WTC11 (cell line): ENCODE results near the gene NLRP4. TPM values are rescaled to one million over a fixed set of nuclear protein-coding genes. Genes with fewer than 3 reads are reported as not detected.

Source experiments
- ATAC-seq: fragments of 200-7000 bp; cut with Tn5 transposase; 2 replicates; pipeline ENCODE4 v1.10.0; 2021; ENCODE audit warnings: mild to moderate bottlenecking, moderate library complexity
- CTCF ChIA-PET: fragments of 300-600 bp; sonication (Branson Sonifier 250); formaldehyde crosslinking; loops from one replicate; lab custom pipeline; 2021; ENCODE audit warnings: antibody characterized with exemption; lab: Charles Lee
- POLR2A ChIA-PET: fragments of 350-600 bp; sonication (Branson Sonifier 250); formaldehyde crosslinking; loops from one replicate; lab custom pipeline; 2021; ENCODE audit warnings: antibody characterized with exemption; lab: Charles Lee
- DNase-seq: peaks from one replicate; pipeline ENCODE4 v3.0.0; 2021; ENCODE audit warnings: low spot score
- H3K27ac Mint-ChIP-seq: 2 replicates; pipeline ENCODE4 v1.8.0; 2021; ENCODE audit warnings: mixed read lengths
- H3K27me3 Mint-ChIP-seq: 2 replicates; pipeline ENCODE4 v1.8.0; 2021; ENCODE audit warnings: low read depth, mild to moderate bottlenecking, moderate library complexity, mixed read lengths
- H3K36me3 Mint-ChIP-seq: 2 replicates; pipeline ENCODE4 v1.8.0; 2021; ENCODE audit warnings: mixed read lengths
- H3K4me1 Mint-ChIP-seq: 2 replicates; pipeline ENCODE4 v1.8.0; 2022; ENCODE audit warnings: mixed read lengths
- H3K4me3 Mint-ChIP-seq: 2 replicates; pipeline ENCODE4 v1.8.0; 2021; ENCODE audit warnings: mild to moderate bottlenecking, moderate library complexity, mixed read lengths
- H3K9me3 Mint-ChIP-seq: 2 replicates; pipeline ENCODE4 v1.8.0; 2021; ENCODE audit warnings: mixed read lengths
- ATF6 ChIP-seq: sonication (generic); formaldehyde crosslinking; IDR thresholded peaks from 2 replicates; pipeline ENCODE4 v1.8.1; 2023; ENCODE audit warnings: mild to moderate bottlenecking, missing genetic modification reagents
- CREM ChIP-seq: sonication (generic); formaldehyde crosslinking; IDR thresholded peaks from 2 replicates; pipeline ENCODE4 v1.8.1; 2022; ENCODE audit warnings: mild to moderate bottlenecking, missing genetic modification reagents, moderate library complexity
- E2F1 ChIP-seq: sonication (generic); formaldehyde crosslinking; IDR thresholded peaks from 2 replicates; pipeline ENCODE4 v1.8.0; 2022; ENCODE audit warnings: mild to moderate bottlenecking, missing genetic modification reagents
- E2F5 ChIP-seq: sonication (generic); formaldehyde crosslinking; IDR thresholded peaks from 2 replicates; pipeline ENCODE4 v1.8.1; 2022; ENCODE audit warnings: mild to moderate bottlenecking, moderate library complexity, missing genetic modification reagents
- ESRRA ChIP-seq: sonication (generic); formaldehyde crosslinking; IDR thresholded peaks from 2 replicates; pipeline ENCODE4 v1.8.1; 2022; ENCODE audit warnings: mild to moderate bottlenecking, missing genetic modification reagents, borderline replicate concordance
- ETV6 ChIP-seq: sonication (generic); formaldehyde crosslinking; IDR thresholded peaks from 2 replicates; pipeline ENCODE4 v1.8.1; 2022; ENCODE audit warnings: mild to moderate bottlenecking, missing genetic modification reagents
- FOXK1 ChIP-seq: sonication (generic); formaldehyde crosslinking; IDR thresholded peaks from 2 replicates; pipeline ENCODE4 v1.8.0; 2022; ENCODE audit warnings: mild to moderate bottlenecking, moderate library complexity, missing genetic modification reagents
- FOXP4 ChIP-seq: sonication (generic); formaldehyde crosslinking; IDR thresholded peaks from 2 replicates; pipeline ENCODE4 v1.8.0; 2022; ENCODE audit warnings: mild to moderate bottlenecking, missing genetic modification reagents
- GABPB1 ChIP-seq: sonication (generic); formaldehyde crosslinking; IDR thresholded peaks from 2 replicates; pipeline ENCODE4 v1.8.1; 2023; ENCODE audit warnings: mild to moderate bottlenecking, missing genetic modification reagents
- HMGXB4 ChIP-seq: sonication (generic); formaldehyde crosslinking; IDR thresholded peaks from 2 replicates; pipeline ENCODE4 v1.8.1; 2023; ENCODE audit warnings: mild to moderate bottlenecking, moderate library complexity, missing genetic modification reagents
- JUN ChIP-seq: sonication (generic); formaldehyde crosslinking; IDR thresholded peaks from 2 replicates; pipeline ENCODE4 v1.8.0; 2023; ENCODE audit warnings: mild to moderate bottlenecking, missing genetic modification reagents
- KAT7 ChIP-seq: sonication (generic); formaldehyde crosslinking; IDR thresholded peaks from 2 replicates; pipeline ENCODE4 v1.8.1; 2023; ENCODE audit warnings: missing genetic modification reagents, mild to moderate bottlenecking, borderline replicate concordance
- MLX ChIP-seq: sonication (generic); formaldehyde crosslinking; IDR thresholded peaks from 2 replicates; pipeline ENCODE4 v1.8.1; 2023; ENCODE audit warnings: mild to moderate bottlenecking, missing genetic modification reagents, moderate library complexity
- NFATC4 ChIP-seq: fragments of 250-450 bp; sonication (Bioruptor Pico); IDR thresholded peaks from 2 replicates; pipeline ENCODE4 v1.9.0; 2021; ENCODE audit warnings: mild to moderate bottlenecking
- NFE2L1 ChIP-seq: sonication (generic); formaldehyde crosslinking; IDR thresholded peaks from 2 replicates; pipeline ENCODE4 v1.8.1; 2023; ENCODE audit warnings: missing genetic modification reagents
- NR1H2 ChIP-seq: sonication (generic); formaldehyde crosslinking; IDR thresholded peaks from 2 replicates; pipeline ENCODE4 v1.9.0; 2021; ENCODE audit warnings: mild to moderate bottlenecking, moderate library complexity, missing genetic modification reagents
- NR3C1 ChIP-seq: sonication (generic); formaldehyde crosslinking; conservative IDR thresholded peaks from 2 replicates; pipeline ENCODE4 v1.8.1; 2023; ENCODE audit warnings: low read depth, mild to moderate bottlenecking, missing genetic modification reagents
- OVOL2 ChIP-seq: fragments of 250-450 bp; sonication (Bioruptor Pico); IDR thresholded peaks from 2 replicates; pipeline ENCODE4 v1.9.0; 2021; ENCODE audit warnings: mild to moderate bottlenecking, borderline replicate concordance
- SMAD3 ChIP-seq: sonication (generic); formaldehyde crosslinking; IDR thresholded peaks from 2 replicates; pipeline ENCODE4 v1.8.0; 2022; ENCODE audit warnings: missing genetic modification reagents, mild to moderate bottlenecking, borderline replicate concordance
- SOX15 ChIP-seq: fragments of 250-450 bp; sonication (Bioruptor Pico); IDR thresholded peaks from 2 replicates; pipeline ENCODE4 v1.9.0; 2021; ENCODE audit warnings: mild to moderate bottlenecking
- STAT6 ChIP-seq: sonication (generic); formaldehyde crosslinking; conservative IDR thresholded peaks from 2 replicates; pipeline ENCODE4 v1.8.1; 2023; ENCODE audit warnings: mild to moderate bottlenecking, low read depth, missing genetic modification reagents, moderate library complexity
- TEAD4 ChIP-seq: sonication (generic); formaldehyde crosslinking; IDR thresholded peaks from 2 replicates; pipeline ENCODE4 v1.8.0; 2022; ENCODE audit warnings: mild to moderate bottlenecking, missing genetic modification reagents
- TP53 ChIP-seq: sonication (generic); formaldehyde crosslinking; IDR thresholded peaks from 2 replicates; pipeline ENCODE4 v1.8.1; 2023; ENCODE audit warnings: mild to moderate bottlenecking, missing genetic modification reagents
- ZNF138 ChIP-seq: sonication (generic); formaldehyde crosslinking; conservative IDR thresholded peaks from 2 replicates; pipeline ENCODE4 v1.8.1; 2022; ENCODE audit warnings: mild to moderate bottlenecking, moderate library complexity, missing genetic modification reagents
- ZNF317 ChIP-seq: sonication (generic); formaldehyde crosslinking; IDR thresholded peaks from 2 replicates; pipeline ENCODE4 v1.8.1; 2023; ENCODE audit warnings: low read depth, mild to moderate bottlenecking, moderate library complexity, missing genetic modification reagents, borderline replicate concordance
- ZNF416 ChIP-seq: fragments of 250-450 bp; sonication (Bioruptor Pico); IDR thresholded peaks from 2 replicates; pipeline ENCODE4 v1.9.0; 2021; ENCODE audit warnings: mild to moderate bottlenecking, inconsistent platforms
- ZNF423 ChIP-seq: fragments of 250-450 bp; sonication (Bioruptor Pico); IDR thresholded peaks from 2 replicates; pipeline ENCODE4 v2.1.2; 2022; ENCODE audit warnings: mild to moderate bottlenecking, moderate library complexity
- total RNA-seq: library from RNA; stranded (reverse); gene quantifications from 3 replicates; pipeline ENCODE4 v1.2.3, GENCODE V29; 2021

NLRP4 gene
- total RNA-seq, 1 experiment from 2014 or later, result not detected

- Mint-ChIP-seq H3K27ac (no peak overlapping the region), H3K9me3 (peaks cover 85% of the 10 kb centered on the region), H3K27me3 (peaks cover 6% of the 10 kb centered on the region), H3K36me3 (peaks cover 70% of the 10 kb centered on the region), H3K4me3 (no peak overlapping the region), H3K4me1 (no peaks in the 10 kb centered on the region)
- ATAC-seq (no peak), DNase-seq (no peak)
- ChIA-PET CTCF (no interaction called here), POLR2A (no interaction called here)
- no peak for TF ChIP-seq SMAD3 (CRISPR knock-in tag)
- TF ChIP-seq ZNF138 (CRISPR knock-in tag), result no peak
- TF ChIP-seq ESRRA (CRISPR knock-in tag), result no peak
- no peak for TF ChIP-seq JUN (CRISPR knock-in tag)
- no peak for TF ChIP-seq ZNF416 (CRISPR knock-in tag)
- no peak for TF ChIP-seq E2F1
- no peak for TF ChIP-seq TEAD4 (CRISPR knock-in tag)
- TF ChIP-seq NFE2L1 (CRISPR knock-in tag), result no peak
- no peak for TF ChIP-seq OVOL2 (CRISPR knock-in tag)
- no peak for TF ChIP-seq TP53
- TF ChIP-seq E2F5 (CRISPR knock-in tag), result no peak
- no peak for TF ChIP-seq FOXP4 (CRISPR knock-in tag)
- no peak for TF ChIP-seq CREM (CRISPR knock-in tag)
- TF ChIP-seq NR3C1 (CRISPR knock-in tag), result no peak
- TF ChIP-seq ETV6 (CRISPR knock-in tag), result no peak
- TF ChIP-seq MLX (CRISPR knock-in tag), result no peak
- TF ChIP-seq ZNF317 (CRISPR knock-in tag), result no peak
- TF ChIP-seq GABPB1 (CRISPR knock-in tag), result no peak
- TF ChIP-seq FOXK1, result no peak
- TF ChIP-seq ZNF423 (CRISPR knock-in tag), result no peak
Observed at GRCh38 chr19:55907746-55908145, 71.4 kb downstream of the NLRP4 start.

- Mint-ChIP-seq H3K9me3 (peaks cover 89% of the 10 kb centered on the region), H3K36me3 (peaks cover 71% of the 10 kb centered on the region), H3K4me1 (no peaks in the 10 kb centered on the region), H3K4me3 (no peak overlapping the region), H3K27ac (no peak overlapping the region), H3K27me3 (peaks cover 6% of the 10 kb centered on the region)
- CTCF ChIA-PET, result no interaction called here
- POLR2A ChIA-PET, result interaction anchor here (0.7 kb wide), 1 partner anchor 179 kb away, joined by 6 read pairs; no protein-coding TSS in a partner anchor
- ATAC-seq (no peak), DNase-seq (no peak)
- TF ChIP-seq KAT7 (CRISPR knock-in tag) (no peak), SOX15 (CRISPR knock-in tag) (no peak), NR1H2 (CRISPR knock-in tag) (no peak), STAT6 (CRISPR knock-in tag) (no peak), ZNF416 (CRISPR knock-in tag) (no peak), ATF6 (CRISPR knock-in tag) (no peak), OVOL2 (CRISPR knock-in tag) (no peak), NFATC4 (CRISPR knock-in tag) (no peak), HMGXB4 (CRISPR knock-in tag) (no peak)
Observed at GRCh38 chr19:55909801-55910200, 73.5 kb downstream of the NLRP4 start.
